Lung (tissue), 12 donors: ENCODE measurements around the gene CACNA1E. TPM values are rescaled to one million over a fixed set of nuclear protein-coding genes. Genes with fewer than 3 reads are reported as not detected.

ENCODE experiments used
- ATAC-seq: fragments of 200-7000 bp; cut with Tn5 transposase; one replicate; pipeline ENCODE4 v1.9.1; 2020; ENCODE audit warnings: moderate number of reproducible peaks; ENCODE audit not compliant: insufficient read depth, low FRiP score
- DNase-seq, 3 donors: peaks; one replicate each; pipeline ENCODE4 v3.0.0-alpha.2; 2013 to 2017
- H3K27ac ChIP-seq, 2 donors: one replicate each; pipeline ENCODE4 v1.5.1; 2013; ENCODE audit warnings: mild to moderate bottlenecking in 2 of 2, moderate library complexity in 2 of 2, control low read depth in 1 of 2, inconsistent platforms in 1 of 2, low read depth in 1 of 2, low read length in 1 of 2
- H3K27me3 ChIP-seq, 3 donors: one replicate each; pipeline ENCODE4 v1.5.1; 2013; ENCODE audit warnings: low read length in 2 of 3; ENCODE audit not compliant: control insufficient read depth in 3 of 3, insufficient read depth in 3 of 3
- H3K36me3 ChIP-seq, 4 donors: one replicate each; pipeline ENCODE4 v1.5.1; 2013; ENCODE audit warnings: low read length in 4 of 4, mild to moderate bottlenecking in 1 of 4, moderate library complexity in 1 of 4; ENCODE audit not compliant: control insufficient read depth in 4 of 4, insufficient read depth in 4 of 4
- H3K4me1 ChIP-seq, 5 donors: one replicate each; pipeline ENCODE4 v1.5.1; 2013; ENCODE audit warnings: low read length in 5 of 5, mild to moderate bottlenecking in 2 of 5, moderate library complexity in 1 of 5; ENCODE audit not compliant: control insufficient read depth in 5 of 5, insufficient read depth in 5 of 5
- H3K4me3 ChIP-seq: one replicate; pipeline ENCODE4 v1.5.1; 2013; ENCODE audit warnings: mild to moderate bottlenecking, control low read depth, moderate library complexity
- H3K9ac ChIP-seq, 2 donors: one replicate each; pipeline ENCODE4 v1.5.1; 2013; ENCODE audit warnings: low read length in 2 of 2, control low read depth in 1 of 2; ENCODE audit not compliant: insufficient read depth in 1 of 2
- H3K9me3 ChIP-seq, 4 donors: one replicate each; pipeline ENCODE4 v1.5.1; 2013; ENCODE audit warnings: low read length in 3 of 4, mild to moderate bottlenecking in 1 of 4, moderate library complexity in 1 of 4; ENCODE audit not compliant: control insufficient read depth in 4 of 4, insufficient read depth in 3 of 4
- WGBS, 2 donors: extraction: QIAGEN DNeasy Blood & Tissue Kit; methylation state at CpG; one replicate each; pipeline ENCODE4 v1.1.7; 2013; 5-methylcytosine and 5-hydroxymethylcytosine counted together
- polyA plus RNA-seq, 2 donors: library from polyadenylated mRNA; stranded (reverse); fragments of 200-250 nt; gene quantifications; one replicate each; pipeline ENCODE4 v1.2.1, GENCODE V29; 2013
- total RNA-seq, 2 donors: library from RNA; depleted of rRNA in 1 of 2; stranded (reverse); fragments of >200 nt in 1 of 2; gene quantifications; one replicate each; pipeline ENCODE4 v1.2.1, GENCODE V29; 2014 to 2021
- TF ChIP-seq, protein P1 (sequence below): IDR thresholded peaks from 2 replicates; pipeline ENCODE4 v1.5.1; 2012; ENCODE audit warnings: mild to moderate bottlenecking; ENCODE audit errors: control extremely low read depth, extremely low read depth
- donor health status: control.
- donor health status: control.
- donor health status: Bipolar disorder and iron deficiency.
- donor health status: healthy.
- donor health status: DM: yes; HTN: yes; CAD: no.

The CACNA1E gene
- total and polyA plus RNA-seq, 4 donors: 0.02 to 1.4 (median 0.80) TPM

DNA sequence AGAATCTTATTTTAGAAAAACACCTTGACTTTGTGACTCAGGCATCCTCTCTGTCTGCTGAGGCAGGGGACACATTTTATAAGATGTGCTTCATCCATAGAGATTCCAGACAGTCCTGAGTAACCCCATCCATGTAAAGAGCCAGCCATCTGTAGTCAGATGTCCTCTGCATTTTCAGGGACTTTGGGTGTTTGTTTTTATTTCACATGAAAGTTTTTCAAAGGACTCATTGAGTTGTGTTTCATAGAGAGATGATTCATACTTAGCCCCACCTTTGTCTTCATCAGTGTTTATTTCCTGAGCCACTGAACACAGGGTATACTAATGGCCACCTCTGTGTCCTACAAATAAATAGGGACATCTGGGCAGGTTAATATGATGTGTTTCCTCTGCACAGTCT is 280.4 kb downstream of the CACNA1E start:
- Histone ChIP-seq H3K4me1 (no peaks in the 10 kb centered on the region), H3K4me3 (no peak overlapping the region), H3K27ac (no peak overlapping the region), H3K9me3 (no peaks in the 10 kb centered on the region), H3K9ac (no peak overlapping the region), H3K36me3 (no peaks in the 10 kb centered on the region), H3K27me3 (no peaks in the 10 kb centered on the region)
- DNase-seq: no peak
- TF ChIP-seq, protein P1, sequence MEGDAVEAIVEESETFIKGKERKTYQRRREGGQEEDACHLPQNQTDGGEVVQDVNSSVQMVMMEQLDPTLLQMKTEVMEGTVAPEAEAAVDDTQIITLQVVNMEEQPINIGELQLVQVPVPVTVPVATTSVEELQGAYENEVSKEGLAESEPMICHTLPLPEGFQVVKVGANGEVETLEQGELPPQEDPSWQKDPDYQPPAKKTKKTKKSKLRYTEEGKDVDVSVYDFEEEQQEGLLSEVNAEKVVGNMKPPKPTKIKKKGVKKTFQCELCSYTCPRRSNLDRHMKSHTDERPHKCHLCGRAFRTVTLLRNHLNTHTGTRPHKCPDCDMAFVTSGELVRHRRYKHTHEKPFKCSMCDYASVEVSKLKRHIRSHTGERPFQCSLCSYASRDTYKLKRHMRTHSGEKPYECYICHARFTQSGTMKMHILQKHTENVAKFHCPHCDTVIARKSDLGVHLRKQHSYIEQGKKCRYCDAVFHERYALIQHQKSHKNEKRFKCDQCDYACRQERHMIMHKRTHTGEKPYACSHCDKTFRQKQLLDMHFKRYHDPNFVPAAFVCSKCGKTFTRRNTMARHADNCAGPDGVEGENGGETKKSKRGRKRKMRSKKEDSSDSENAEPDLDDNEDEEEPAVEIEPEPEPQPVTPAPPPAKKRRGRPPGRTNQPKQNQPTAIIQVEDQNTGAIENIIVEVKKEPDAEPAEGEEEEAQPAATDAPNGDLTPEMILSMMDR: no peak
- ATAC-seq: no peak

DNA sequence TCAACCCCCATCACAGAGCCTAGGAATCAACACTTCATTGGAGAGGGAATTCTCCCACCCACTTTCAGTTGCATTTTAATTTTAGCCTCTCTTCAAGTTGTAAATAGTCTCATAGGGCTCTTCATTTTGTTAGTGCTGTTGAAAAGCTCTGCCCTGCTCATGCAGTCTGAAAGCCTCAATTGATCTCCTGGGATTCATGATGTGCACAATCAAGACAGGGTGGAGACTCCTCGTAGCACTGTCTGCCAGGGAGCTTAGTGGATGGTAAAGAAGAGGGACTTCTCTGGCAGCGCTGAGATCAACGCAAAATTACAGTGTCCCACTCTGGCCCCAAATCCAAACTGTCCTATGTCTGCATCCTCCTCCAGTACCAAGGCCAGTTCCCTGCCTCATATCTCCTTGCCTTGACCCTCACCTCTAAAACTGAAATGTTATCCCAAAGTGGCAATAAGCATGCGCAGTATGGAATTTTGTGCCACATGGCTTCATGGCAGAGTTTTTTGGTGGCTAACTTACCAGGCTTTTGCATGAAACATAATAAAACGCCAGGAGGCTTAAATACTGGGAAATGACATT is 282.2 kb downstream of the CACNA1E start:
- Histone ChIP-seq H3K4me1 (no peaks in the 10 kb centered on the region), H3K4me3 (no peak overlapping the region), H3K36me3 (no peaks in the 10 kb centered on the region), H3K9me3 (no peaks in the 10 kb centered on the region), H3K27me3 (no peaks in the 10 kb centered on the region), H3K9ac (no peak overlapping the region), H3K27ac (no peak overlapping the region)
- ATAC-seq (no peak), DNase-seq (no peak)
- TF ChIP-seq, protein P1: no peak
- WGBS, 2 donors: 76 to 77% methylated on average over 5 of the region's 5 CpGs

DNA sequence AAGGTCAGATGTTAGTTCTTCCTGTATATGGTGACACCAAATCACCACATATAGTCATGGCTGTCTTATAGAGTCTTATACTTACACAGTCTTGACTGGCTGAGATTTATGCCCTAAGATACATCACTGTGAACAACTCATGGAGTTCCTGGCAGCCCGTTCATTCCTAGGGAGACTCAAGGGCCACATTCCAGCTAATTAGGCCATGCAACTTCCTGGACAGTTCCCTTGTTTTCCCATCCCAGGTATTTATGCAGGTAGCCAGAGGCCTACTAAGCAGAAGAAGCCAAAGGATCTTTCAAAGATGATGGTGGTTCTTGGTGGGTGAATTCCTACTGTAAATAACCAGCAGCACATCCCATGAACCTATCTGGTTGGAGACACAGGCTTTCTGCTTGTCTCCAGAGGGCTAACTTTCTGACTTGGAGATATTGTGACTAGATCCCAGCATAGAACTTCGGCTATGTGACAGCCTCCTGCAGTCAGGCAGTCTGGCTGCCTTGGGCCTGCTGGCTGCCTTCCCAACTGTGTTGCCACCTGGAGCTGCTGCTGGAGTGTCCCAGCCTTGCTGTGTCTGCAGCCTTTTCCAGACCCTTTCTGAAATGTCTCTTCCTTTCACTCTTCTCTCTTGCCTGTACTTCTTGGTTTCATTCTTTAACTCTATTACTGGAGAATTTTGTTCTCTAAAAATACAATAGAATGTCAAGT is 283.8 kb downstream of the CACNA1E start:
- Histone ChIP-seq H3K36me3 (no peaks in the 10 kb centered on the region), H3K27me3 (no peaks in the 10 kb centered on the region), H3K4me1 (no peaks in the 10 kb centered on the region), H3K9ac (no peak overlapping the region), H3K9me3 (peaks cover 0 to 1% (median 0%) of the 10 kb centered on the region in 4 donors), H3K27ac (no peak overlapping the region), H3K4me3 (no peak overlapping the region)
- DNase-seq (no peak), ATAC-seq (no peak)
- WGBS, 2 donors: 75 to 84% methylated on average over 2 of the region's 2 CpGs
- TF ChIP-seq, protein P1: no peak
